GM12865 (cell line): ENCODE data around the gene EGLN3.

Experiments
- DNase-seq: peaks from one replicate; pipeline ENCODE4 v3.0.0; 2010; ENCODE audit warnings: low read depth
- H3K4me3 ChIP-seq: 2 replicates; pipeline ENCODE4 v1.5.1; 2011; ENCODE audit warnings: mild to moderate bottlenecking, low read depth, low read length, control low read depth
- CTCF ChIP-seq: IDR thresholded peaks from 2 replicates; pipeline ENCODE4 v1.5.1; 2011; ENCODE audit warnings: low read length, control low read depth, low read depth, inconsistent platforms; ENCODE audit not compliant: insufficient read depth; ENCODE audit errors: missing control alignments

Gene EGLN3

GRCh38 chr14:33954016-33954598 is 3.2 kb upstream of the EGLN3 start:
- H3K4me3 ChIP-seq, result no peak overlapping the region
- no peak for TF ChIP-seq CTCF
- no peak for DNase-seq

DNA sequence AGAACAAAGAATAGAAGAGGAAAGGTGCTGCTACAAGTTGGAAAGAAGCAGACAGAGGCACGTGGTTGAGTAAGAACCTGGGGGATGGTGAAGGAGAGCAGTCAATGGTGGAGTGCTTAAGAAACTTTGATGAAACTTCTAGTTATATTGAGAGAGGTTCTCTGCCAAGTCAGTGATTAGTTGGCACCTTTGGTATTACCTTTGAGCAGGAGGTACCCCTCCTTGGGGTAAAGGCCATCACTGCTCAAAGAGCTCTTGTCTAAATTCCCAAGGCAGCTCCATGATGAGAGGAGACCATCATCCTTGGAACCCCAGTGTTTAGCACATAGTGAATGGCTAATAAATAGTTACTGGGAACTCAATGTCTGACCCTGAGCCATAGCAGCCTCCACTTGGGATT is 1.7 kb upstream of the EGLN3 start:
- H3K4me3 ChIP-seq, result no peak overlapping the region
- no peak for TF ChIP-seq CTCF
- no peak for DNase-seq

DNA sequence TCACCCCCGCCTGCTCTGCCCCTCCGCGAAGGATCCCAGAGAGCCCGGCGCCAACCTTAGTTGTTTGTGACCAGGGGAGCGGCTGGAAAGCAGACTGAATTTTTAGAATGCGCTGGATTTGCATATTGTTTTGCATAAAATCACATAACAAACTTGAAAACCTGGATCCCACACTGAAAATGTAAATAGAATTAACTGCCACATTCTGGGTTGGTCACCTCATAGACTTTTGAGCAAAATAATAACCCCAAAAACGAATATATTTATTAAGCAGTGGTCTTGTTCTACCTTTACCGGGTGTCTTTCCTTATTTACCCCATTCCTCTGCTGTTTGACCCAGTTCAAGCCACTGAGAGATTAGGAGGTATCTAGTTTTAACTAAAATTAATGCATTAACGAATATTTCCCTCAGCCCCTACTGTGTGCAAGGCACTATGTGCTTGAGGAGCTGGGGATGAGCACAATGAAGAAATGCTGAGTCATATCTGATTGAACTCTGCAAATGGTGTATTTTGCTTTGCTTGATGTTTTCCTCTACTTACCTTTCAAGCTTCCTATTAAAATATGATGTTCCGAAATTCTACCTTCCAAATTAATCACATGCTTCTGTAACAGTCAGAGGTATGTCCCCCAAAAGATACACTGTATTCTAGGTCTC is 438 bp upstream of the EGLN3 start:
- peak overlapping the region; percentile 22 for H3K4me3 ChIP-seq
- no peak for TF ChIP-seq CTCF
- DNase-seq, result no peak

DNA sequence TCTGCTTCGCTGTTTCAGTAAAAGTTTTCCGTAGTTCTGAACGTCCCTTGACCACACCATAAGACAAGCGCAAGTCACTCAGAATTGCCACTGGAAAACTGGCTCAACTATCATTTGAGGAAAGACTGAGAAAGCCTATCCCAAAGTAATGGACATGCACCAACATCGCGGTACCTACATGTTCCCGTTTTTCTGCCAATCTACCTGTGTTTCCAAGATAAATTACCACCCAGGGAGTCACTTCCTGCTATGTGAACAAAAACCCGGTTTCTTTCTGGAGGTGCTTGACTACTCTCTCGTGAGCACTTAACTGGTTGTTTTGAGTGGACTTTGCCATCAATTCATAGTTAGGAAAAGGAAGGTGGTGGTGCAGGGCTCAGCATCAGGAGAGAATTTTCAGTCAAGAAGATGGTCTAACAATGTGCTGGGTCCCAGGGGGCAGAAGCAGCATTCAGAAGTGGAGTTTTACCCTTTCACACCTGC is 1.4 kb downstream of the EGLN3 start:
- DNase-seq, result no peak
- TF ChIP-seq CTCF, result no peak
- H3K4me3 ChIP-seq, result no peak overlapping the region

GRCh38 chr14:33948869-33949408 is 1.9 kb downstream of the EGLN3 start:
- DNase-seq, result no peak
- H3K4me3 ChIP-seq, result no peak overlapping the region
- no peak for TF ChIP-seq CTCF

DNA sequence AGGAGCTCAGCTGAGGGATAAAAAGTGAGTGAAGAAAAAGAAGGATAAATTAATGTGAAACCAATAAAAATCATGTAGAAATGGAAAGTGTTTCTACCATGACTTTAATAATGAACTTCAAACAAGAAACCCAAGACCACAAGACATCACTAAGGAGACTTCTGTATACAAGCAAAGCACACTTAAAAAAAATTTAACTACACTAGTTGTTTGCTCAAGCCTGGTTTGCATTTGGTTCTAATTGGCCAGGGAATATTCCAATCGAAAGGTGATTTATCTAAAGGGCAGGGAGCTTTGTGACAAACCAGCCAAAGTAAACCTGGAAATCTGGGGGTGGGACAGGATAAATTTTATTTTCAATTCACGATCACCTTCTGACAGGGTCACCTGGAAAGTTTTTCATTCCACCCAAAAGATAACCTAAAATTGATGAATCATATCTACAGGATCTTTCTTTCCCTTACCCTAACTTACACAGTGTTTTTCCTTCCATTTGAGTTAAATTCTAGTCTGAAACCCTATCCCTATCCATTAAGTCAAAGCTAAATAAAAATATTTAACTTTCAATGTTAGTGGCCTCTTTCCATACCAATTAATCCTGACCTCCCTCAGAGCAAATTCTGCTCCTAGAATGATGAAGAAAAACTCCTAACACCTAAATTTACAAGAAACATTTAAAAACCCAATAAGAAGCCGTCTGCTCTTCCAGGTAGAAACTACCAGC is 2.6 kb downstream of the EGLN3 start:
- no peak overlapping the region for H3K4me3 ChIP-seq
- no peak for DNase-seq
- no peak for TF ChIP-seq CTCF
